Ureter (tissue), 1 donor: ENCODE results near the gene ETFB. TPM values are rescaled to one million over a fixed set of nuclear protein-coding genes. Genes with fewer than 3 reads are reported as not detected.

Source experiments
- DNase-seq: peaks from one replicate; pipeline ENCODE4 v3.0.0-alpha.2; 2020; ENCODE audit warnings: low spot score
- total RNA-seq: library from RNA; stranded (reverse); gene quantifications from one replicate; pipeline ENCODE4 v1.2.4, GENCODE V29; 2023
- donor health status: DM: yes; HTN: yes; CAD: no.

ETFB gene
- total RNA-seq, 1 donor from 2014 or later = 73.4 TPM

GRCh38 chr19:51327066-51328001 lies 38.9 kb downstream of the ETFB start:
- no peak for DNase-seq

- no peak for DNase-seq
Measured at GRCh38 chr19:51326216-51327065, 39.7 kb downstream of the ETFB start.

- no peak for DNase-seq
Measured at GRCh38 chr19:51325161-51325976, 40.8 kb downstream of the ETFB start.

- no peak for DNase-seq
Measured at GRCh38 chr19:51324167-51324481, 42.1 kb downstream of the ETFB start.

GRCh38 chr19:51323481-51324166 lies 42.6 kb downstream of the ETFB start:
- DNase-seq = no peak

- no peak for DNase-seq
Measured at GRCh38 chr19:51321799-51322198, 44.4 kb downstream of the ETFB start.

- DNase-seq = no peak
Measured at GRCh38 chr19:51320280-51320657, 45.9 kb downstream of the ETFB start.

GRCh38 chr19:51319649-51320279 lies 46.4 kb downstream of the ETFB start:
- DNase-seq = no peak

GRCh38 chr19:51318687-51319648 lies 47.2 kb downstream of the ETFB start:
- DNase-seq = no peak

GRCh38 chr19:51317968-51318367 lies 48.2 kb downstream of the ETFB start:
- no peak for DNase-seq

GRCh38 chr19:51317376-51317775 lies 48.8 kb downstream of the ETFB start:
- DNase-seq = no peak

- no peak for DNase-seq
Measured at GRCh38 chr19:51316688-51317087, 49.5 kb downstream of the ETFB start.

GRCh38 chr19:51311351-51312257 lies 54.6 kb downstream of the ETFB start, which contains the start of gene IGLON5:
TSS of gene IGLON5 (plus strand) at chr19:51311644. CDS start at chr19:51311848, 204 bp downstream.
- DNase-seq = no peak

- DNase-seq = no peak
Measured at GRCh38 chr19:51305479-51305878, 60.7 kb downstream of the ETFB start.

GRCh38 chr19:51301266-51301665 lies 64.9 kb downstream of the ETFB start:
- no peak for DNase-seq

GRCh38 chr19:51297406-51297805 lies 68.8 kb downstream of the ETFB start:
- no peak for DNase-seq

- DNase-seq = no peak
Measured at GRCh38 chr19:51296336-51297093, 69.7 kb downstream of the ETFB start.
